Tibial artery (tissue), 4 donors: ENCODE data around the gene COL27A1.

ENCODE experiments used
- DNase-seq, 2 donors: peaks; one replicate each; pipeline ENCODE4 v3.0.0-alpha.2; 2019
- H3K27ac ChIP-seq, 2 donors: fragments of 200-600 bp; sonication (generic) in 1 of 2; 1 replicate in 1 of 2; 2 replicates in 1 of 2; pipeline ENCODE4 v1.5.1; 2018 to 2019; ENCODE audit warnings: mild to moderate bottlenecking in 1 of 2
- H3K27me3 ChIP-seq, 2 donors: fragments of 200-600 bp; sonication (generic) in 1 of 2; one replicate each; pipeline versions ENCODE4 v1.5.1 to v1.6.0; 2016 to 2019
- H3K36me3 ChIP-seq, 3 donors: fragments of 200-600 bp; sonication (generic) in 2 of 3; one replicate each; pipeline ENCODE4 v1.5.1; 2016 to 2019; ENCODE audit warnings: mild to moderate bottlenecking in 2 of 3
- H3K4me1 ChIP-seq, 4 donors: fragments of 200-600 bp; sonication (generic) in 2 of 4; 1 replicate in 3 of 4; 2 replicates in 1 of 4; pipeline ENCODE4 v1.5.1; 2016 to 2019
- H3K4me3 ChIP-seq, 2 donors: fragments of 200-600 bp; sonication (generic) in 1 of 2; 1 replicate in 1 of 2; 2 replicates in 1 of 2; pipeline ENCODE4 v1.5.1; 2018 to 2019; ENCODE audit warnings: mild to moderate bottlenecking in 2 of 2
- H3K9me3 ChIP-seq, 3 donors: fragments of 200-600 bp; sonication (generic) in 1 of 3; one replicate each; pipeline ENCODE4 v1.5.1; 2016 to 2019
- CTCF ChIP-seq, 2 experiments: fragments of 200-600 bp in 1 of 2; fragments of 450-650 bp in 1 of 2; IDR thresholded peaks; one replicate each; pipeline ENCODE4 v1.5.1; 2017 to 2019; ENCODE audit warnings: antibody characterized with exemption in 2 of 2, mild to moderate bottlenecking in 1 of 2, moderate library complexity in 1 of 2
- intact Hi-C: fragments of 100-400 bp; cut with DNase I; formaldehyde crosslinking; loops from one replicate; pipeline ENCODE4 v1.15.0; 2023; ENCODE audit warnings: low total_unique reads

The COL27A1 gene

GRCh38 chr9:114270120-114270975 lies 115.0 kb downstream of the COL27A1 start:
- no peak for DNase-seq
- H3K27me3 ChIP-seq: no peaks in the 10 kb centered on the region
- no peak overlapping the region for H3K27ac ChIP-seq
- H3K36me3 ChIP-seq: peaks cover 0 to 6% (median 0%) of the 10 kb centered on the region in 3 donors
- no peak overlapping the region for H3K4me3 ChIP-seq
- H3K9me3 ChIP-seq: no peaks in the 10 kb centered on the region
- TF ChIP-seq CTCF (IDR thresholded peaks at IDR 0.05): no peak
- intact Hi-C loops: loop anchor here (5.0 kb wide), 1 partner anchor 163 kb away; no protein-coding TSS in a partner anchor
- no peaks in the 10 kb centered on the region for H3K4me1 ChIP-seq

GRCh38 chr9:114271556-114272510 lies 116.5 kb downstream of the COL27A1 start:
- H3K36me3 ChIP-seq: peaks cover 0 to 6% (median 0%) of the 10 kb centered on the region in 3 donors
- no peak overlapping the region for H3K4me3 ChIP-seq
- DNase-seq: peak; percentile 35 to 41
- H3K4me1 ChIP-seq: no peaks in the 10 kb centered on the region
- TF ChIP-seq CTCF (IDR thresholded peaks at IDR 0.05): peak; percentile 64 to 68
- intact Hi-C loops: loop anchor here (5.0 kb wide), 1 partner anchor 165 kb away; no protein-coding TSS in a partner anchor
- no peak overlapping the region for H3K27ac ChIP-seq
- H3K9me3 ChIP-seq: no peaks in the 10 kb centered on the region
- H3K27me3 ChIP-seq: no peaks in the 10 kb centered on the region

GRCh38 chr9:114272739-114273431 lies 117.5 kb downstream of the COL27A1 start:
- Histone ChIP-seq H3K4me3 (no peak overlapping the region), H3K27me3 (no peaks in the 10 kb centered on the region), H3K9me3 (no peaks in the 10 kb centered on the region), H3K27ac (no peak overlapping the region), H3K36me3 (peaks cover 0 to under 1% (median 0%) of the 10 kb centered on the region in 3 donors), H3K4me1 (peaks cover 0 to 7% (median 0%) of the 10 kb centered on the region in 4 donors)
- intact Hi-C loops: loop anchor here (5.0 kb wide), 1 partner anchor 166 kb away; no protein-coding TSS in a partner anchor
- DNase-seq: peak in 1 of 2 donors; percentile 28
- no peak for TF ChIP-seq CTCF (IDR thresholded peaks at IDR 0.05)

- Histone ChIP-seq H3K27ac (no peak overlapping the region), H3K36me3 (no peaks in the 10 kb centered on the region), H3K9me3 (no peaks in the 10 kb centered on the region), H3K27me3 (no peaks in the 10 kb centered on the region), H3K4me1 (peaks cover 0 to 8% (median under 1%) of the 10 kb centered on the region in 4 donors), H3K4me3 (no peak overlapping the region)
- DNase-seq: peak in 1 of 2 donors; percentile 37
- intact Hi-C loops: loop anchor here (5.0 kb wide), 1 partner anchor 166 kb away; no protein-coding TSS in a partner anchor
- TF ChIP-seq CTCF (IDR thresholded peaks at IDR 0.05): no peak
Observed at GRCh38 chr9:114273461-114273881, 118.1 kb downstream of the COL27A1 start.

GRCh38 chr9:114274217-114274616 lies 118.9 kb downstream of the COL27A1 start:
- Histone ChIP-seq H3K27me3 (no peaks in the 10 kb centered on the region), H3K9me3 (no peaks in the 10 kb centered on the region), H3K4me1 (peaks cover 0 to 16% (median 4%) of the 10 kb centered on the region in 4 donors), H3K36me3 (no peaks in the 10 kb centered on the region), H3K4me3 (no peak overlapping the region), H3K27ac (no peak overlapping the region)
- intact Hi-C loops: loop anchor here (5.0 kb wide), 1 partner anchor 167 kb away; no protein-coding TSS in a partner anchor
- peak in 1 of 2 donors; percentile 23 for DNase-seq
- TF ChIP-seq CTCF (IDR thresholded peaks at IDR 0.05): no peak
